Tibial nerve (tissue), 3 donors: ENCODE results near the gene VARS2.

ENCODE experiments used
- POLR2A ChIP-seq, 2 donors: fragments of 450-650 bp; IDR thresholded peaks; one replicate each; pipeline ENCODE4 v1.6.1; 2017; ENCODE audit warnings: antibody characterized with exemption in 2 of 2, mild to moderate bottlenecking in 2 of 2, moderate library complexity in 2 of 2
- TF ChIP-seq, protein P1 (sequence below), 5 experiments: fragments of 200-600 bp in 3 of 5; fragments of 450-650 bp in 2 of 5; sonication (generic) in 3 of 5; IDR thresholded peaks; one replicate each; pipeline ENCODE4 v1.5.1; 2016 to 2019; ENCODE audit warnings: antibody characterized with exemption in 5 of 5, mild to moderate bottlenecking in 3 of 5, moderate library complexity in 2 of 5

DNA sequence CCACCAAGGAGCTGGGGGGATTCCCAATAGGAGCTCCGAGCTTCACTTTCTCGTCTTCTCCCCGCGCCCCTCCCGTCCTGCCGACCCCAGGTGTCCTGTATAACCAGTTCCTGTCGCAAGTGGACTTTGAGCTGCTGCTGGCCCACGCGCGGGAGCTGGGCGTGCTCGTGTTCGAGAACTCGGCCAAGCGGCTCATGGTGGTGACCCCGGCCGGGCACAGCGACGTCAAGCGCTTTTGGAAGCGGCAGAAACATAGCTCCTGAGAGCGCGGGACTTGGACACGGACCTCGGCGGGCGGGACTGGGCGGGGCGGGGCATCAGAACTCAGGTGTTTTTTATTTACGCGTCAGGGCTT is 340 bp upstream of the VARS2 start:
- no peak for TF ChIP-seq POLR2A (IDR thresholded peaks at IDR 0.05)
- TF ChIP-seq, protein P1, sequence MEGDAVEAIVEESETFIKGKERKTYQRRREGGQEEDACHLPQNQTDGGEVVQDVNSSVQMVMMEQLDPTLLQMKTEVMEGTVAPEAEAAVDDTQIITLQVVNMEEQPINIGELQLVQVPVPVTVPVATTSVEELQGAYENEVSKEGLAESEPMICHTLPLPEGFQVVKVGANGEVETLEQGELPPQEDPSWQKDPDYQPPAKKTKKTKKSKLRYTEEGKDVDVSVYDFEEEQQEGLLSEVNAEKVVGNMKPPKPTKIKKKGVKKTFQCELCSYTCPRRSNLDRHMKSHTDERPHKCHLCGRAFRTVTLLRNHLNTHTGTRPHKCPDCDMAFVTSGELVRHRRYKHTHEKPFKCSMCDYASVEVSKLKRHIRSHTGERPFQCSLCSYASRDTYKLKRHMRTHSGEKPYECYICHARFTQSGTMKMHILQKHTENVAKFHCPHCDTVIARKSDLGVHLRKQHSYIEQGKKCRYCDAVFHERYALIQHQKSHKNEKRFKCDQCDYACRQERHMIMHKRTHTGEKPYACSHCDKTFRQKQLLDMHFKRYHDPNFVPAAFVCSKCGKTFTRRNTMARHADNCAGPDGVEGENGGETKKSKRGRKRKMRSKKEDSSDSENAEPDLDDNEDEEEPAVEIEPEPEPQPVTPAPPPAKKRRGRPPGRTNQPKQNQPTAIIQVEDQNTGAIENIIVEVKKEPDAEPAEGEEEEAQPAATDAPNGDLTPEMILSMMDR (IDR thresholded peaks at IDR 0.05), result no peak
